ENCODE results near the gene GASK1A.
A peak's percentile ranks its signal among the peaks of the same experiment; 100 is the strongest.

GASK1A gene

GRCh38 chr3:43014956-43015355, 35.8 kb downstream of the GASK1A start:
- no peak for ATAC-seq

GRCh38 chr3:43015572-43015971, 36.5 kb downstream of the GASK1A start:
- peak in 1 of 2 donors; percentile 24 for ATAC-seq

- no peak for ATAC-seq
Observed at GRCh38 chr3:43015991-43016865, 37.1 kb downstream of the GASK1A start.

GRCh38 chr3:43017004-43017403, 37.9 kb downstream of the GASK1A start:
- ATAC-seq, result no peak

- ATAC-seq, result no peak
Observed at GRCh38 chr3:43017593-43018195, 38.6 kb downstream of the GASK1A start.

GRCh38 chr3:43018246-43018645, 39.1 kb downstream of the GASK1A start:
- ATAC-seq, result no peak

GRCh38 chr3:43019006-43019809, 40.1 kb downstream of the GASK1A start:
- ATAC-seq, result no peak

GRCh38 chr3:43019826-43020225, 40.7 kb downstream of the GASK1A start:
- ATAC-seq, result no peak

GRCh38 chr3:43021186-43021585, 42.1 kb downstream of the GASK1A start:
- no peak for ATAC-seq

GRCh38 chr3:43022121-43022520, 43.0 kb downstream of the GASK1A start:
- ATAC-seq, result no peak

- ATAC-seq, result no peak
Observed at GRCh38 chr3:43023066-43023465, 44.0 kb downstream of the GASK1A start.

GRCh38 chr3:43023746-43024145, 44.6 kb downstream of the GASK1A start:
- peak in 1 of 2 donors; percentile 15 for ATAC-seq

- peak; percentile 71 to 76 for ATAC-seq
Observed at GRCh38 chr3:43024181-43024885, 45.2 kb downstream of the GASK1A start.

GRCh38 chr3:43025423-43025822, 46.3 kb downstream of the GASK1A start:
- ATAC-seq, result no peak

GRCh38 chr3:43028001-43028400, 48.9 kb downstream of the GASK1A start:
- no peak for ATAC-seq

- ATAC-seq, result no peak
Observed at GRCh38 chr3:43028678-43029490, 49.8 kb downstream of the GASK1A start.

- no peak for ATAC-seq
Observed at GRCh38 chr3:43030162-43030935, 51.2 kb downstream of the GASK1A start.

GRCh38 chr3:43031485-43031884, 52.4 kb downstream of the GASK1A start:
- no peak for ATAC-seq

- ATAC-seq, result no peak
Observed at GRCh38 chr3:43031889-43032545, 52.9 kb downstream of the GASK1A start.

All from activated CD4-positive, CD25-positive, alpha-beta regulatory T cell treated with anti-CD3 and anti-CD28 coated beads, Interleukin-2, amount 50 U/mL, for 24 hours (primary cell).